Measurements from ENCODE around the gene UNC79.

UNC79 gene

DNA sequence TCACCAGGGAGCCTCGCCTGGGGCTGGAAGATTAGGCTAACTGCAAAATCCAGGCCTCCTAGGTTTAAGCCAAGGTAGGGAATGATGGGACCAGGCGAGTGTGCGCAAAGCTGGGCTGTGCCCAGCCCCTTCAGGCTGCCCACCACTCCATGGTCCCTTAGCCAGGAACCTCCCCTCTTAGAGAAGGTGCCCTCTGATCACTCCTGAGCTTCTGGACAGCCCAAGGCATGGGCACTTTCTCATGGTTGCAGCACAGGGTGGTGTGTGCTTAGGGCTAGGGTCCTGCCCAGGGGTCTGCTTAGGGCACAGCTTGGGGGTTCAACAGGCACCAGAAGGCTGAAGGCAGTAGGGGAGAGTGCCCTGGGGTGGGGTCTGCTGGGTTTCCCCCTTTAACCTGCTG, 288.5 kb downstream of the UNC79 start:
- H3K4me3 ChIP-seq (replicated peaks; ENCODE audit: low read depth, low read length), result no peak overlapping the region
- no peak for TF ChIP-seq CTCF (IDR thresholded peaks at IDR 0.05; ENCODE audit: insufficient read depth, low read length, poor library complexity, severe bottlenecking)
- DNase-seq (ENCODE audit: extremely low read depth, insufficient read length), result no peak
- no peaks in the 10 kb centered on the region for H3K36me3 ChIP-seq (ENCODE audit: control insufficient read depth, insufficient read depth, low read length)
- H3K27me3 ChIP-seq (replicated peaks; ENCODE audit: control insufficient read depth, insufficient read depth, low read length), result no peaks in the 10 kb centered on the region

DNA sequence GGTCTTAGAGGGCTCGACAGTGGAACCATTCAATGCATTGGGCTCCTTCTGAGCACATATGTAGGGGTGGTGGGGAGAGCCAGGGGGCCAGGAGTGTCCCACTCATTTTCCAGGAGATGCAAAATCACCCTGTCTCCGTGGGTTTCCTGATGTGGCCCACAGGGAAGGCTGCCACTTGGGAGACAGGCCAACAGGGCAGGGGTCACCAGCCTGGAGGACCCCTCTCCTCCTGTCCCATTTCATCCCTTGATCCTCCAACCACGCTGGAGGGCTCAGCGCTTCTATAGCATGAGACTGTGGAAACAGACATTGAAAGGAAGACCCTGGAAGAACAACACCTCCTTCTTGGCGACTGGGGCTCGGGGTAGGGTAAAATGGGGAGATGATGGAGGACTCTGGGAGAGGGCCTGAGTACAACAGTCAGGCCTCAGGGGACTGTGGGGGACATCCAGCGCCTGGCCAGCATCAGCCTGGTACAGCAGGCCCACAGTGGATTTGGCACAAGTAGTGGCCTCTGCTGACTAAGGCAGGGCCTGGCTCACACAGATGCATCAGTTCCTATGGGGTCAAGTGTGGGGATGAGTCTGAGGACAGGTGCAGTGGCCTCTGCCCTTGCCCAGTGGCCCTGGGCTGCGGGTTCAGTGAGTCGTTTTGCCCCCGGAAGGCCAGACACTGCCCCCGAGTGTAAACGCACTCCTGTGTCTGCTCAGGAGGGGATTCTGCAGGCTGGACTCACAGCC, 289.5 kb downstream of the UNC79 start:
- H3K27me3 ChIP-seq (replicated peaks; ENCODE audit: control insufficient read depth, insufficient read depth, low read length), result no peaks in the 10 kb centered on the region
- no peak for TF ChIP-seq CTCF (IDR thresholded peaks at IDR 0.05; ENCODE audit: insufficient read depth, low read length, poor library complexity, severe bottlenecking)
- no peak for DNase-seq (ENCODE audit: extremely low read depth, insufficient read length)
- no peak overlapping the region for H3K4me3 ChIP-seq (replicated peaks; ENCODE audit: low read depth, low read length)
- H3K36me3 ChIP-seq (ENCODE audit: control insufficient read depth, insufficient read depth, low read length), result no peaks in the 10 kb centered on the region

DNA sequence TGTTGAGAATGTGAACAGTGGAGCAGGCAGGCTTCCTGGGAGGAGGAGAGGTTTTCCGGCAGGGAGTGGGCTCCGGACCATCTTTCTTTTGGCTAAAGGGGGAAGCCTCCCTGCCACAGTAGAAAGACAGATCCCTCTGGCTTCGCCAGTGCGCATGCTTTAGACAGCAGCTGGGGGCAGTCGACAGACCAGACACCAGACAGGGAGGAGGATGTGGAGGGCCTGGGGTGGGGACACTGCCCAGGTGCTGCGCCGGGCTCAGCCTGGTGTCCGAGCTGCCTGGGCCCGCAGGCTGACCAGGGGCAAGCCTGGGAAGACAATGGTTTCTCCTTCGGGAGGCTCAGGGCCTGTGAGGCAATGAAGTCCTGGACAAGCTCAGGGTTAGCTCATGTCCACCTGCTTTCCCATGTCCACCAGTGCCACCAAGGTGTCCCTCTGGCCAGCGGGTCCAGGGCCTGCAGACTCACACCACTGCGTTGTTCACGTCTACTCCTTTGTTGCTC, 290.3 kb downstream of the UNC79 start:
- Histone ChIP-seq H3K36me3 (ENCODE audit: control insufficient read depth, insufficient read depth, low read length) (no peaks in the 10 kb centered on the region), H3K27me3 (replicated peaks; ENCODE audit: control insufficient read depth, insufficient read depth, low read length) (no peaks in the 10 kb centered on the region), H3K4me3 (replicated peaks; ENCODE audit: low read depth, low read length) (no peak overlapping the region)
- TF ChIP-seq CTCF (IDR thresholded peaks at IDR 0.05; ENCODE audit: insufficient read depth, low read length, poor library complexity, severe bottlenecking), result no peak
- no peak for DNase-seq (ENCODE audit: extremely low read depth, insufficient read length)

DNA sequence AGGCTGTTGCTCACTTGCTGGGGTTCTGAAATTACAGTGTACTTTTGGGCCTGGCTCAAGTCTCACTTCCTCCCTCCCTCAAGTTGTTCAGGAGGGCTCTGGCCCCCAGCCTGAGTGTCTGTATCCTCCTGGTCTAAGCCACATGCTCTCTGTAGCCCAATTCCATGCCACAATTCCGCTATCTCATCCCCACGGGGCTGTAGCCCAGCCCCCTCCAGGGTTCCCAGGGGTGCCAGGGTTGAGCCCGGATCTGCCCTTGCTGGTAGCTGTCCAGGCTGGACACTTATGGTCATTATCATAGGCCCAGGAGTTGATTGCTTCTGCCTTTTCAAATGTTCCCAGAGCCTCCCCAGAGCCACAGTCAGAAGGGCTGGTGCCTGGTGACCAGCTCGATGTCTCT, 292.3 kb downstream of the UNC79 start:
- TF ChIP-seq CTCF (IDR thresholded peaks at IDR 0.05; ENCODE audit: insufficient read depth, low read length, poor library complexity, severe bottlenecking), result no peak
- Histone ChIP-seq H3K4me3 (replicated peaks; ENCODE audit: low read depth, low read length) (no peak overlapping the region), H3K36me3 (ENCODE audit: control insufficient read depth, insufficient read depth, low read length) (no peaks in the 10 kb centered on the region), H3K27me3 (replicated peaks; ENCODE audit: control insufficient read depth, insufficient read depth, low read length) (no peaks in the 10 kb centered on the region)
- no peak for DNase-seq (ENCODE audit: extremely low read depth, insufficient read length)

GRCh38 chr14:93725002-93725582, 294.4 kb downstream of the UNC79 start:
- DNase-seq (ENCODE audit: extremely low read depth, insufficient read length), result no peak
- H3K4me3 ChIP-seq (replicated peaks; ENCODE audit: low read depth, low read length), result no peak overlapping the region
- no peak for TF ChIP-seq CTCF (IDR thresholded peaks at IDR 0.05; ENCODE audit: insufficient read depth, low read length, poor library complexity, severe bottlenecking)
- H3K36me3 ChIP-seq (ENCODE audit: control insufficient read depth, insufficient read depth, low read length), result no peaks in the 10 kb centered on the region
- no peaks in the 10 kb centered on the region for H3K27me3 ChIP-seq (replicated peaks; ENCODE audit: control insufficient read depth, insufficient read depth, low read length)
